Endometrial microvascular endothelial cells (primary cell): ENCODE results near the gene UNC13D. TPM values are rescaled to one million over a fixed set of nuclear protein-coding genes. Genes with fewer than 3 reads are reported as not detected.

Experiments used
- in situ Hi-C: cut with HindIII; loops from 2 replicates; pipeline ENCODE4 v1.10.0; 2017; ENCODE audit warnings: low sequenced_read_pairs, low pct_unique_long_range_greater_than_20kb; ENCODE audit errors: inconsistent ontology term
- total RNA-seq: library from RNA; depleted of rRNA; stranded (reverse); fragments of >200 nt; gene quantifications from one replicate; pipeline ENCODE4 v1.2.3, GENCODE V29; 2015; ENCODE audit errors: inconsistent ontology term

UNC13D gene
- total RNA-seq, 1 donor from 2014 or later, result 0.09 TPM

DNA sequence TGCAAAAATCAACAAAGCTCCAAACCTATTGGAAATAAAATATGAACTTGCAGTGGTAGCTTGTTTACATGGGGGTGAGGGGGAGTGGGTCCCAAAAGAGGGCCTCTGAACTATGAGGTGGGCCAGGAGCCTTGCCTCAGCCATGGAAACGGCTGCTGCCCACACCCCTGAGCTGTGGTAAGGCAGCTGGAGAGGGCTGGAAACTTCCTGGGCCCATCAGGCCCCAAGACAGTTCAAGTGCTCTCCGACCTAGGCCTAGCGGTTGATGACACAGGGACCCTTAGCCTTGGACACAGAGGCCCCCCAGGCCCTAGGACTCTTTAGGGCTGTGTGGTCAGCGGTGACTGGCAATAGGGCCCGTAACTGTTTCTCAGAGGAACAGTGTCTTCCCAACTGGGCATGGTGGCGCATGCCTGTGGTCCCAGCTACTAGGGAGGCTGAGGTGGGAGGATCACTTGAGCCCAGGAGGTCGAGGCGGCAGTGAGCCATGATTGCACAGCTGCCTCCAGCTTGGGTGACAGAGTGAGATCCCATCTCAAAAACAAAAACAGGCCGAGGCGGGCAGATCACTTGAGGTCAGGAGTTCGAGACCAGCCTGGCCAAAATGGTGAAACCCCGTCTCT, 18.3 kb downstream of the UNC13D start:
- in situ Hi-C loops, result no loop called here

- in situ Hi-C loops, result no loop called here
These were observed 19.1 kb downstream of the UNC13D start for GRCh38 chr17:75825149-75825552.

- in situ Hi-C loops, result no loop called here
These were observed 19.5 kb downstream of the UNC13D start for GRCh38 chr17:75824666-75825065.

DNA sequence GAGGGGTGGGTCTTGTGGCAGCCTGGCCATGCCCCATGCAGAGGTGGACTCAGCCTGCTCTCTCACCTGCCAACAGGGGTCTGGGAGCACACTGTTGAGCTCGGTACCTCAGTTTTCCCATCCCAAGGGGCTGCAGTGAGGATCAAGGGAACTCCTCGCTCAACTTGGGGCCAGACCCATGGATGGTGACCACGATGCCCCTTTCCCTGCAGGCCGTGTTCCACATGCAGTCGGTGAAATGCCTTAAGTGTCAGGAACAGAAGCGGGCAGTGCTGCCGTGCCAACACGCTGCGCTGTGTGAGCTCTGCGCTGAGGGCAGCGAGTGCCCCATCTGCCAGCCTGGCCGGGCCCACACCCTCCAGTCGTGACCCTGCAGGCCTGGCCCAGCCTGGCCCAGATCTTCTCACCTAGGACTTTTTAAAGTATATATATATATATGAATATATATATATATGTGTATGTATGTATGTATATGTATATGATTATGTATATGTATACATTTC, 20.1 kb downstream of the UNC13D start:
- in situ Hi-C loops, result no loop called here

DNA sequence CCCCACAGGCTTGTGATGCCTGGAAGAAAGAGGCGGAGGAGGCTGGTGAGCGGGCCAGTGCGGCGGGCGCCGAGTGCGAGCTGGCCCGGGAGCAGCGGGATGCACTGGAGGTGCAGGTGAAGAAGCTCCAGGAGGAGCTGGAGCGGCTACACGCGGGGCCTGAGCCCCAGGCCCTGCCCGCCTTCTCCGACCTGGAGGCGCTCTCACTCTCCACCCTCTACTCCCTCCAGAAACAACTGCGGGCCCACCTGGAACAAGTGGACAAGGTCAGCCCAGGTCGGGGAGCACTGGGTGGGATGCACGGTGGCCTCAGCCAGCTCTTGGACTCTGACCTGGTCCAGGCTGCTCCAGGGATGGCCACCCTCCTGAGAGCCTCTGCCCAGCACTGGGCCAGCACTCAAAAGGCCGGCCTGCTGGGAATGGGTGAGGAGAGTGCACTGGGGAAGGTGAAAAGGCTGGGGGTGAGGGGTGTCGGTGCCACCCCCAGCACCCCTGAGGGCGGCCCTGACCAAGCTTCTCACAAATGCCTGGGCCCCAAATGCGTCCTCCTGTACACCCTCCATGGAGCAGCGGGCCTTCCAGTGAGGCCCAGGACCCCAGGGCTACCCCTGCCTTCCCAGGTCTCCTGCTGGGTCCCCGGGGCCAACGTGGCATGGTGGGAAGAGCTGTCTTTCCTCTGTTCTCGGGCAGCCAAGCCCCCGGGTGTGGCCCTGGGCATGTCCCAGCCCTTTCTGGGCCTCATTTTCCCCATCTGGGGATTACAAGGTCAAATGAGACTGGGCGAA, 20.8 kb downstream of the UNC13D start:
- in situ Hi-C loops, result no loop called here

- in situ Hi-C loops, result no loop called here
These were observed 21.4 kb downstream of the UNC13D start for GRCh38 chr17:75822800-75823166.

GRCh38 chr17:75822119-75822799, 21.9 kb downstream of the UNC13D start:
- in situ Hi-C loops, result no loop called here

DNA sequence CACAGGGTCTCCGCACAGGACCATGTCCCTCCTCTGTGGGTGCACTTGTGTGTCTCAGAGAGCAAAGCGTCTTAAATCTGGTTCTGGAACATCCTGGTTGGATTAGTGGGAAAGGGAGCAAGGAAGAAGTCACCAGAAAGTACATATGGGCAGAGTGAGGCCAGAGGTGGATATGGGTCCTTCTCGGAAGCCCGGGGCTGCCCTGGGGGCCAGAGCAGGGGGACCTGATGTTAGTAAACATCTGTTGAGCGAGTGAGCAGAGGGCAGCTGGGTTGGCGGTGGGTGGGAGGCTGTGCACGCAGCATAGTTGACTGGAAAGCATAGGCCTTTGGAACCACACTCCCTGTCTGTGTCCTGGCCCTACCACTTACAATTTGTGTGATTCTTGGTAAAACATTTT, 22.7 kb downstream of the UNC13D start:
- in situ Hi-C loops, result no loop called here

DNA sequence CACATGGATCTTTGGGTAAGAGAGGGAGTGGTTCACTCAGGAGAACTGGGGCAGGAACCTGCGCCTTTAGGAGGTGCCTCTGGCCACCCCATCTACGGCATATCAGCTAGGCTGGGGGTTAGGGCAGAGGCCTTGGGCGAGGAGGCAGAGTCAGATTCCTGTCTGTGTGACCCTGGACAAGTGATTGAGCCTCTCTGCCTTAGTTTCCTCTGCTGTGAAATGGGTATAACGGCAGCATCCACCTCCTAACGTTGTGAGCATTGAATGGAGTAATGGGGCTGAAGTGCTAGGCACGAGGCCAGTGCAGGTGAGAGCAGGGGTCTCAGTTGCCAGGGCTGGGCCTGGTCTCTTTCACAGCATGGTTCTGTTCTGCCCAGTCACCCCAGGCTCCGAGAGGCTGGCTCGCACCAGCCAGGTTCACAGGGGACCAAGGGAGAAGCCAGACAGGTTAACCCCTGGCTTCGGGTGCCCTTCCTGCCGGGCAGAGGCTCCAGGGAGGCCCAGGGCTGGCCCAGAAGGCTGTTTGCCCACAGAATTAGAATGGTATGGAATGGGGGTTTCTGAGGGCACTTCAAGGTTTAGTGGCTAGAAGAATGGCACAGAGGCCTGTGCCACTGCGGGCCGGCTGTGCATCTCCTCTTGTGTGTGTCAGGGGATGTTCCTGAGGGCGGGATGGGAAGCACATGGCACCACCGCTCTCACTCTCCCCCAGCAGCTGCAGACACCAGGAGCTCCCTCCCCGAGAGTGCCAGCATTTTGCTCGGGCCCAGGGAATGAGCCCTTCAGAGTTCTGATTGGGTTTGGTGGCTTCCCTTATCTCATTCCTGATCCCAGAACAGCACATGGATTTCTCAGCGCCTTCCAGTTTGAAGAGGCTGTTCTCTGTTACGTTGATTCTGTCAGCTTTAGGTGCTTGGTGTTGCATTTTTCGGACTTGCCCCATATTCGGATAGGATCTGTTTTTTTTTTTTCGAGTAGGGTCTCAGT, 23.8 kb downstream of the UNC13D start:
- in situ Hi-C loops, result no loop called here

DNA sequence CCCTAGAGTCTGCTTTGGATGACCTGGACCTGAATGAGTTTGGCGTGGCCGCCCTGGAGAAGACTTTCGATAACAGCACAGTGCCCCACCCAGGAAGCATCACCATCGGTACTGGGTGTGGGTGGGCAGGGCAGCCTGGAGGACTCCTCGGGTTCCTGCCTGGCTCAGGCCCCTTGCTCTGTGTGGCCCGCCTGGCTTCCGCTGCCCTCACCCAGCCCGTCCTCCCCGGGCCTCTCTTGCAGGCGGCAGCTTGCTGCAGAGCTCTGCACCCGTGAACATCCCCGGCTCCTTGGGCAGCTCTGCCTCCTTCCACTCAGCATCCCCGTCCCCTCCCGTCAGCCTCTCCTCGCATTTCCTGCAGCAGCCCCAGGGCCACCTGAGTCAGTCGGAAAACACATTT, 24.5 kb downstream of the UNC13D start:
- in situ Hi-C loops, result no loop called here

- in situ Hi-C loops, result no loop called here
These were observed 25.1 kb downstream of the UNC13D start for GRCh38 chr17:75819116-75819515.

- in situ Hi-C loops, result no loop called here
These were observed 25.8 kb downstream of the UNC13D start for GRCh38 chr17:75818326-75818885.

- in situ Hi-C loops, result no loop called here
These were observed 26.6 kb downstream of the UNC13D start for GRCh38 chr17:75817571-75817970.

GRCh38 chr17:75816693-75817092, 27.5 kb downstream of the UNC13D start:
- in situ Hi-C loops, result no loop called here

DNA sequence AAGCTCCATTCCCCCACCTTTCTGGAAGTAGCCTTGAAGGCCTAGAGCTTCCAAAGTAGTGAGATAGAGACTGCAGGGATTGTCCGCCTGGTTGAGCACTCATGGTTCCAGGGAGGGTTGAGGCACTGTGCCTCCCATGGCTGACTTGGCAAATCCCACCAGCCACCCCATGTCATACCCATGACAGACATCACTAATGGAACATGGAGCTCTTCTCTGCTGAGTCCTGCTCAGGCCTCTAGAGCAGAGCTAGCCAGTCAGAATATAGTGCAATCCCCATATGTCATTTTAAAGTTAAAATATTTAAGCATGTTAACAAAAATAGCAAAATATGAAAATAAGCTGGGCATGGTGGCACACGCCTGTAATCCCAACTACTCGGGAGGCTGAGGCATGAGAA, 28.8 kb downstream of the UNC13D start:
- in situ Hi-C loops, result no loop called here

DNA sequence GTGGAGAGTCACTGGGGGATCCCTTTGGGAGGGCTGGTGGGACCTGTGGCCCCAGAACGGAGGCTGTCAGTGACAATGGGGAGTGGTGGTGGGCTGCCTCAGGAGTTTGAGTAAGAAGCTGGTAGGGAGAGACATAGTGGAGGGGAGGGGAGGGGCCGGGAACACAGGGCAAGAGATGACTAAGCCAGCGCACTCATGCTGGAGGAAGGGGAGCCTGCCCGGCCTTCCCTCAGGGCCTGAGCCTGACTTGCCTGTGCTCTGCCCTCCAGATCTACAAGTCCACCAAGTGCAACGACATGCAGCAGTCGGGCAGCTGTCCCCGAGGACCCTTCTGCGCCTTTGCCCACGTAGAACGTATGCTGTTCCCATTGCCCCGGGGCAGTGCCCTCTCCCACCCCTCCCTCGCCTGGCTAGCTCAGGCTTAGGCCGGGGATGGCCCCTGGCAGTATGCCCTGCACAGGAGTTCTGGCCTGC, 29.3 kb downstream of the UNC13D start:
- in situ Hi-C loops, result no loop called here

GRCh38 chr17:75814021-75814395, 30.2 kb downstream of the UNC13D start:
- in situ Hi-C loops, result no loop called here
